Fibroblast of lung (primary cell): ENCODE data around the gene STPG4.

Experiments
- EZH2 ChIP-seq: IDR thresholded peaks from 2 replicates; pipeline ENCODE4 v1.5.1; 2012; ENCODE audit warnings: low read length, control low read depth, mild to moderate bottlenecking; ENCODE audit errors: missing control alignments
- TF ChIP-seq, protein P1 (sequence below), 2 donors: IDR thresholded peaks in 1 of 2; conservative IDR thresholded peaks in 1 of 2; 1 replicate in 1 of 2; 2 replicates in 1 of 2; pipeline ENCODE4 v1.5.1; 2011 to 2012; ENCODE audit warnings: low read length in 2 of 2, control low read depth in 1 of 2, inconsistent platforms in 1 of 2, low read depth in 1 of 2, mild to moderate bottlenecking in 1 of 2

DNA sequence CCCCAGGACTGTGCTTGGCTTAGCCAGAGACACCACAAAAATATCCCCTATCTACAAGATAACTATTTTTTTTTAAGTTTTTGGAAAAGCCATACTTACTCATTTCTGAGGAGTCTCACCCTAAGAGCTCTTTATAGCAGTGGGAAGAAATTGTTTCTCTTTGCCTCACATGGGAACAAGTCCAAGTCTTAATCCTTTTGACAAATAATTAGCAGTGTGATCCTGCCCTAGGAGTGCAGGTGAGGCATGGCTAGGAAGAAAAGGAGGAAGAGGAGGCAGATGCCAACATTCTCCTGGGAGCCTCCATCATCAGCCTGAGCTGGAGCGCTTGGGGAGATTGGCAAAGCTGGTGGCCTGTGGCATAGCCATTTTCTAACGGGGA, 115.6 kb downstream of the STPG4 start:
- TF ChIP-seq, protein P1, sequence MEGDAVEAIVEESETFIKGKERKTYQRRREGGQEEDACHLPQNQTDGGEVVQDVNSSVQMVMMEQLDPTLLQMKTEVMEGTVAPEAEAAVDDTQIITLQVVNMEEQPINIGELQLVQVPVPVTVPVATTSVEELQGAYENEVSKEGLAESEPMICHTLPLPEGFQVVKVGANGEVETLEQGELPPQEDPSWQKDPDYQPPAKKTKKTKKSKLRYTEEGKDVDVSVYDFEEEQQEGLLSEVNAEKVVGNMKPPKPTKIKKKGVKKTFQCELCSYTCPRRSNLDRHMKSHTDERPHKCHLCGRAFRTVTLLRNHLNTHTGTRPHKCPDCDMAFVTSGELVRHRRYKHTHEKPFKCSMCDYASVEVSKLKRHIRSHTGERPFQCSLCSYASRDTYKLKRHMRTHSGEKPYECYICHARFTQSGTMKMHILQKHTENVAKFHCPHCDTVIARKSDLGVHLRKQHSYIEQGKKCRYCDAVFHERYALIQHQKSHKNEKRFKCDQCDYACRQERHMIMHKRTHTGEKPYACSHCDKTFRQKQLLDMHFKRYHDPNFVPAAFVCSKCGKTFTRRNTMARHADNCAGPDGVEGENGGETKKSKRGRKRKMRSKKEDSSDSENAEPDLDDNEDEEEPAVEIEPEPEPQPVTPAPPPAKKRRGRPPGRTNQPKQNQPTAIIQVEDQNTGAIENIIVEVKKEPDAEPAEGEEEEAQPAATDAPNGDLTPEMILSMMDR (conservative IDR thresholded peaks at IDR 0.05 in 1 of 2, IDR thresholded peaks at IDR 0.05 in 1 of 2; ENCODE audit: low read depth in 1 of 2, low read length in 2 of 2), result no peak
- TF ChIP-seq EZH2, result no peak
